Measurements from ENCODE around the gene WDR64.

The WDR64 gene

DNA sequence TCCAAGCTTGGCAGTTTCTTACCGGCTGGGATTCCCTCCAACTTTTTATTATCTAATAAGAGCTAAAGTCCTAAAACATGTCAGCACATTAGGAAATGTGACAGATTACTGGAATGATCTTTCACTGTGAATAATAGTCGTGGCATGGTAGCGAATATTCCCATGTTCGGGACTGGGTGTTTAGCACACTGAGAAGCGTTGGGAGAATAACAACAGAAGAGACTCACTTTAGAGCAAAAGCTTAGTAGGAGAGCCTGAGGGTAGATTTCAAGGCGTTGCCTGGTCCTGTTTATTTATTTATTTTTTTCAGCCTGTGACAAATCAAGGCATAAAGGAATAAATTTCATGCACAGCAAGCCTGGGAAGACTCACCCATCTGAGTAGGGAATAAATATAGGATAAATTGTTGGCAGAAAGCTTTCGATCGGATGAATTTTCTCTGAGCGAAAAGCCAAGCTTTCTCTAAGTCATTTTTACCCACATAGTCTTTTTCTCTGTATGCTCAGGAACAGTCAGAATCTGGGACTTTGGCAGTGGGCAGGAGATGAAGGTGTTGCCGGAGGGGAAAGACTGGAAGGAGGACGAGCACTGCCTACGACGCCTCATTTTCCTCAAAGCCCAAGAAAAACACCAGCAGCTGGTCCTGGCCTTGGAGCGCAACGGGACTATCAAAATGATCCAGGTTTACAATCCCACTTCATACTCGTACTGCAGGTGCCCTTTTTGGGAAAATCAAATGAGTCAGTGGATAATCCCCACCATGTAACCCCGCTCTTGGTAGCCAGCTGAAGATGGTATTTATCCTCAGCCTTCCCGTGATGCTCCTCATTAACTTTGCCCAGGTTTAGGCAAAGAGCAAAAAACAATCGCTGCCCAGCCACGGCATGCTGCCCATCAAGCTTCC lies 97.2 kb downstream of the WDR64 start:
- no peak for DNase-seq (ENCODE audit: low read depth)
- TF ChIP-seq, protein P1, sequence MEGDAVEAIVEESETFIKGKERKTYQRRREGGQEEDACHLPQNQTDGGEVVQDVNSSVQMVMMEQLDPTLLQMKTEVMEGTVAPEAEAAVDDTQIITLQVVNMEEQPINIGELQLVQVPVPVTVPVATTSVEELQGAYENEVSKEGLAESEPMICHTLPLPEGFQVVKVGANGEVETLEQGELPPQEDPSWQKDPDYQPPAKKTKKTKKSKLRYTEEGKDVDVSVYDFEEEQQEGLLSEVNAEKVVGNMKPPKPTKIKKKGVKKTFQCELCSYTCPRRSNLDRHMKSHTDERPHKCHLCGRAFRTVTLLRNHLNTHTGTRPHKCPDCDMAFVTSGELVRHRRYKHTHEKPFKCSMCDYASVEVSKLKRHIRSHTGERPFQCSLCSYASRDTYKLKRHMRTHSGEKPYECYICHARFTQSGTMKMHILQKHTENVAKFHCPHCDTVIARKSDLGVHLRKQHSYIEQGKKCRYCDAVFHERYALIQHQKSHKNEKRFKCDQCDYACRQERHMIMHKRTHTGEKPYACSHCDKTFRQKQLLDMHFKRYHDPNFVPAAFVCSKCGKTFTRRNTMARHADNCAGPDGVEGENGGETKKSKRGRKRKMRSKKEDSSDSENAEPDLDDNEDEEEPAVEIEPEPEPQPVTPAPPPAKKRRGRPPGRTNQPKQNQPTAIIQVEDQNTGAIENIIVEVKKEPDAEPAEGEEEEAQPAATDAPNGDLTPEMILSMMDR (conservative IDR thresholded peaks at IDR 0.05; ENCODE audit: low read depth, low read length): no peak
- H3K4me3 ChIP-seq (ENCODE audit: low read depth, low read length): no peak overlapping the region

DNA sequence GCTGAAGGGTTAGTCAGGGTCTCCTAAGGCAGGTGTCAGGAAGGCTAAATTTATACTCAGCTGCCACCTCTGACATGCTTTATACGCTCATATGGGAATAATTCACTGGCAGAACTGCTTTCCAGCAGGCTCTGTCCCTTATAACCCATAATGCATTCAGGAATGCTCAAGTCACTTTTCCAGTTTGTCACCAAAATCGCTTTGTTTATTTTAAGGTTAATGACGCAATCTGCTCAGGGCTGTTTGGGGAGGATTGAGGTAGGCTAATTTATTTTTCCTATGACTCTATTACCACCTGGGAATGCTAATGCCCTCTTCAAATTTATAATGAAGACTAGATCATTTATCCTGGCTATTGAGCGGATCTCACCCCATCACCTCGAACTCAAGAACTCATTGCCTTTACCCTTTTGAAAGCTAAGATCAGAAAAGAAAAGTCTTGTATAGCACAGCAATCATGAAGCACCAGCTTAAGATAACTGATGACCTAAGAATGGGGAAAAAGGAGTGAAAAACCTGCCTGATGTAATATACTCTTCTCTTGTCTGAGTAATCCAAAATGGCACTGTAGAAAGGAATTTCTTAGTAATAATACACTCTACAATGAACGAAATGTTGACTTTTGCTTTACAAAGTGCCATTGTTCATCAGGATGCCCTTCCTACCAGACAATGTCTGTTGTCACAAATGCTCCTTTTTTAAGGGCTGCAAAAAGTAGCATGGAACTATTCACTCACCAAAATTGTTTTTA lies 98.0 kb downstream of the WDR64 start:
- TF ChIP-seq, protein P1 (conservative IDR thresholded peaks at IDR 0.05; ENCODE audit: low read depth, low read length): no peak
- DNase-seq (ENCODE audit: low read depth): no peak
- H3K4me3 ChIP-seq (ENCODE audit: low read depth, low read length): no peak overlapping the region

DNA sequence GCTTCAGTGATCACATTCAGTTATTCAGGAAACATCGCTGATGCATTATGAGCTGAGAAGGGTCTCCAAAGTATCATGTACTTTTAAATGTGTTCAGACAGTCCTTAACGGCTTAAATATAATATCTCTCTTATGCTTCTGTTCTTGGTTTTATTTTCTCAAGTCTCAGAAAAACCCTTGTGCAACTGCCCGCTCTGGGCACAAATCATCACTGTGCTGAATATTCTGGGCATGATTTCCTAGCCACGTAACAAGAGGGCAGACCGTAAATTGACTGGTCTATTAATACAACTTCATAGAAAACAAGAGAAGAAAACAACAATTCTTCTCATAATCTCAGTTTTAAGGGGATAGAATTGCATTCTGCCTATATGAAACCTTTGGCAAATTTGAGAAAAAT lies 99.4 kb downstream of the WDR64 start:
- TF ChIP-seq, protein P1 (conservative IDR thresholded peaks at IDR 0.05; ENCODE audit: low read depth, low read length): no peak
- no peak overlapping the region for H3K4me3 ChIP-seq (ENCODE audit: low read depth, low read length)
- no peak for DNase-seq (ENCODE audit: low read depth)

DNA sequence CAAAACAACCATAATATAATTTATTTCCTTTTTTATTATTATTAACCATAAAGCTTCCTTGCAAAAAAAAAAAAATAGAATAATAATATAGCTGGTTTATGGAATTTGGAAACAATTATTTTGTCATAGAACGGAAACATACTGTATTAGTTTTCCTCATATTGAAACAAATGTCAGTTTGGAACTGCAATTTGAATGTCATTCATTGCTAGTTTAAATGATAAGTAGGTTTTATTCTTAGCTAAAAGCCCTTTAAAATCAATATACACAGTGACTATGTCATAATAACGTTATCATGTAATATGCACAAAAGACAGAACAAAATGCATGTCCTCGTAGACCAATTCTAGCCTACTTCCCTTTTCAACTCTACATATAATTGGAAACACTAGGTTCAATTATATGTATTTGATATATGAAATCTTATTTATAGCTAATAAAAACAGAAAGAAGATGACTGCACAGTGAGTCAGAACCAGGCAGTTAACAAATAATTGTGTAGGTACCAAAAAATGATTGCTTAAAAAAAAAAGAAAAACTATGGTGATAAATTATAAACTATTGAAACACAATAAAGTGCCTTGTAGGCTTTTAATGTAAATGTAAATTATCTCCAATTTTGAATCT lies 110.7 kb downstream of the WDR64 start:
- DNase-seq (ENCODE audit: low read depth): no peak
- TF ChIP-seq, protein P1 (conservative IDR thresholded peaks at IDR 0.05; ENCODE audit: low read depth, low read length): no peak
- no peak overlapping the region for H3K4me3 ChIP-seq (ENCODE audit: low read depth, low read length)

DNA sequence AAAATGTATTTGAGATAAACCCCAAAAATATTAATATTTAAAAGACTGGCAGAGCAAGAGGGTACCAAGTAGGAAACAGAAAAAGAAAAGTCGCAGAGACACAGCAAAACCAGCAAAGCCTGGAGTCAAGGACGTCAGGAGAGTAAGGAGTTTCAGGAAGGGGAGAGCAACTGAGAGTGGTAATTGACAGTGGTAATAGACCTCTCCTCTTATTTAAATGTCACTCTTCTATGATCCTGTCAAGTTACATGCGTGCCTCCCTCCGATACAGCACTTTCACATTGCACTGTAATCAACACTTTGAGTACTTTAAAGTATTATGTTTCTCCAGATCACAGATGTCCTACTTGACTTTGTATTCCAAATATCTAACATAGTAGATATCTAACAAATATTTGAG lies 113.3 kb downstream of the WDR64 start:
- DNase-seq (ENCODE audit: low read depth): no peak
- TF ChIP-seq, protein P1 (conservative IDR thresholded peaks at IDR 0.05; ENCODE audit: low read depth, low read length): no peak
- no peak overlapping the region for H3K4me3 ChIP-seq (ENCODE audit: low read depth, low read length)

DNA sequence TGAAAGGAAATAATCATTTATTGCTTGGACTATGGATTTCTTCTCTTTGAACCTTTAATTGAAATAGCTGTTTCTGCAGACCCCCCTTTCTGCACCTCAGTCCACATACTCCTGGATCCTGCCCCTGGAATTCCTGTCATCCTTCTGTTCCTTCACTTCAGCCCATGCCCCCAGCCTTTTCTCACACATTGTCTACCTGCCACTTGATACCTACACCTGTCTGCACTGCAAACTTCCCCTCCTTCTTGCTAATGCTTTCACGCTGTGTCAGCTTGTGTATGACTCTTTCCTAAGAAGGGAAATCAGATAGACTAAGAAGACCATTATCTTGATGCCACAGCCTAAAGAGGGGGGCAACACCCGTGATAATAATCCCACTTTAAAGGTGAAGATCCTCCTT lies 115.7 kb downstream of the WDR64 start:
- H3K4me3 ChIP-seq (ENCODE audit: low read depth, low read length): no peak overlapping the region
- TF ChIP-seq, protein P1 (conservative IDR thresholded peaks at IDR 0.05; ENCODE audit: low read depth, low read length): no peak
- no peak for DNase-seq (ENCODE audit: low read depth)
